Globus pallidus (tissue), 1 donor: Measurements from ENCODE around the gene RAD23B.
"Not testable (repeated sequence)": the region's sequence is repeated elsewhere in the genome, so short reads cannot be mapped to it uniquely, and the experiment has no call there.

ENCODE experiments used
- DNase-seq: peaks from one replicate; pipeline ENCODE4 v3.0.0-alpha.2; 2015; ENCODE audit warnings: low spot score

RAD23B gene

DNA sequence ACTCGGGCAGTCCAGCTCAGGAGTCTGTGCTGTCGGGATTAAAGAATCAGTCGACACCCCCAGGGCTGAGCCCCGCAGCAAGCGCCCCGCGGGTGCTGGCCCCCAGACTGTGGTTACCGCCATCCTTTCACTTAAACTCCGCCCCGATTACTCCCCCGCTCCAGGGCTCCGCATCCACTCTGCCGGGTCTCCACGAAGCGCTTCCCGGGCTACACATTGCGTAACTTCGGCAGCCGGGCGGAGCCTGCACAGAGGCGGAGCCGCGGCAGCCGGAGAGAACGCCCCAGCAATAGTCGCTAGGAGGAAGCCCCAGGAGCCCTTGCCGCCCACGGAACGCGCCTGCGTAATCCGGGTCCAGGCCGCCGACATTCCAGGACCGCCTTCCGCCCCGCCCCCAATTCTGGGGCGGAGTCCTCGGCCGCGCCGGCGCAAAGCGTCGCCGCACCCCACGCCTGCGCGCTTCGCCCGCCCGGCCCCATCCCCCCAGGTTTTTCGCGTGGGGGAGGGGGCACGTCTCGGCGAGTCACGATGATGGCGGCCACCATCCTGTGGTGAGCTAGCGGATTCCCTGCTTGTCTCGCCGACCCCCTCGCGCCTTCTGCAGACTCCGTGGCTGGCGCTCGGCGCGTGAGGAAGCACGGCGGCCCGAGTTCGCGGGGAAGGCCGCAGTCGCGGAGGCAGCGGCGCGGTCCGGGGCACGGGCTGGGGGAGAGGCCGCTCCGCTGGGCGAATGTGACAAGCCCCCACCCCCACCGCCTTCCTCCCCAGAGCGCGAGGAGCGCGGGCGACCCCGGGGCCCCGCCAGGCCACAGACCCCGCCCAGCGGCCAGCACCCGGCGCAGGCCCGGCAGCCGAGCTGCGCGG is at the start of gene RAD23B:
TSS of gene RAD23B (plus strand) at position 521 of the 864 bp plus-strand sequence. CDS start 351 bp downstream, outside the sequence.
- peak; percentile 97 for DNase-seq

DNA sequence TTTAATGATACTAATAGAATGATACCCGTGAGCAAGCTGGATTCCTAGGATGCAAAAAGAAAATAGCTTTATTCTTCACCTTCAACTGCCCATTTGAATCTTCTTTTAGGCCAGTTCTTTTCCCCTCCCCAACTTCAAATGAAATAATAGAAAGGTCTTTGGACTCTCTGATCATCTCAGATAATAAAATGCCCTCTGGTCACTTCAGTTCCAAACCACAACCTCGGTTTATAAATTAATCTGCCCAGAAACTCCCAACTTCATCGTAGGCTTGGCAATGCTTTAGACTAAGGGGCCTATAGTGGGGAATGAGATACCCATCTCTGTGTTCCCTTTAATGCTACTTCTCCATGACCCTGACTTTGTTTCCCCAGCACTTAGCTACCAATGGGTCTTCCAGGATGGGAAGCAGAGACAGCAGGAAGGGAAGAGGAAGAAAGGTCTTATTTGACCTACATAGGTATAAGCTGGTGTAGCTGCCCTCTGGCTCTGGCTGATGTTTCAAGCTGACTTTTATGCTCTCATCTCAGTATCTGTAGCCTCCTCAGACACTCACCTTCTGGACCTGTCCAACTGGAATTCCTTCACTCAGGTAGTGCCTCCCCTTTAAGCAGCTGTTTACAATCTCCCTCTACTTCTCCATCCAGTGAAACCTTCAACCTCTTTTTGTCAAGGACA is 47.2 kb upstream of the RAD23B start:
- no peak for DNase-seq

DNA sequence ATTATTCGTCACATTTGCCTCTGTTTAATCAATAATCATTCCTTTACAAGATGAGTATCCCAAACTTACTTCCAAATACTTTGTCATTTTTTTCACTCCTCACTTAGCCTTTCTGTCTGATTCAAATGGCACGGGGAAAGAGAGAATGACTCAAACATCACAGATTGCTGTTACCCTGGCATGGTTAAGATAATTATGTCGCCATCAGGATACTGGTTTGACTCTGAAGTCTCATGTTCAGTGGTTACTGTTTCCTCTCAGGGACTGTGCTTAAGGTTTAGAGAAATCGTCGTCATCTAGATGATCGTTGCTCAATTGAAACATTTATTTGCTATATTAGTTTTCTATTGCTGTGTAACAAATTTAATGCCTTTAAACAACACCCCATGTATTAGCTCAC is 45.2 kb upstream of the RAD23B start:
- no peak for DNase-seq

DNA sequence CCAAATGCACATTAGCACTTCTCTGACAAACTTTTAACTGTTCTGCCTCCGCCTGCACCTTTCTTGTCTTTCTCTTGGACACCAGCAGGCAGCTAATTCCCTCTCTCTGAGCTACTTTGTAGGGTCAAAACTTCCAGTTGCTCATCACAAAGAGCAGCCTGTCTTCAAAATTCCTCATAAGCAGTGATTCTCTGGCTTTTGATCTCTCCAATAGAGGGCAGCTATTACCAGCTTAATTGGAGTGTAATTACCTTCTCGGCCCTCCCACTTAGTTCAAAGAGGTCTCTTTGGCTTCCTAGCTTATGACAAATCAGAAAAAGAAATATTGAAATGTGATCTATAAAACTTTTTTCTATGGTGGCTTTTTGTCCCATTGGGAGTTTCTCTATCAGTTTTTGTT is 43.6 kb upstream of the RAD23B start:
- no peak for DNase-seq

DNA sequence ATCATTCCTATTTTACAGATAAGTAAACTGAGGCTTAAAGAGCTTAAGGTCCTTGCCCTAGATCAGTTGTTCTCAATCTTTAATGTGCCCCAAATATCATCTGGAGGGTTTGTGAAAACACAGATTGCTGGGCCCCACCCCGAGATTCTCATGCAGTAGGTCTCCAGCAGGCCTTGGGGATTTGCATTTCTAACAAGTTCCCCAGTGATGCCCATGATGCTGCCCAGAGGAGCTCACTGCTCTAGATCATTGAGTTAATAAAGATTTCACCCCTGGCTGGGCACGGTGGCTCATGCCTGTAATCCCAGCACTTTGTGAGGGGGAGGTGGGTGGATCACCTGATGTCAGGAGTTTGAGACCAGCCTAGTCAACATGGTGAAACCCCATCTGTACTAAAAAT is 42.8 kb upstream of the RAD23B start:
- DNase-seq = no peak

DNA sequence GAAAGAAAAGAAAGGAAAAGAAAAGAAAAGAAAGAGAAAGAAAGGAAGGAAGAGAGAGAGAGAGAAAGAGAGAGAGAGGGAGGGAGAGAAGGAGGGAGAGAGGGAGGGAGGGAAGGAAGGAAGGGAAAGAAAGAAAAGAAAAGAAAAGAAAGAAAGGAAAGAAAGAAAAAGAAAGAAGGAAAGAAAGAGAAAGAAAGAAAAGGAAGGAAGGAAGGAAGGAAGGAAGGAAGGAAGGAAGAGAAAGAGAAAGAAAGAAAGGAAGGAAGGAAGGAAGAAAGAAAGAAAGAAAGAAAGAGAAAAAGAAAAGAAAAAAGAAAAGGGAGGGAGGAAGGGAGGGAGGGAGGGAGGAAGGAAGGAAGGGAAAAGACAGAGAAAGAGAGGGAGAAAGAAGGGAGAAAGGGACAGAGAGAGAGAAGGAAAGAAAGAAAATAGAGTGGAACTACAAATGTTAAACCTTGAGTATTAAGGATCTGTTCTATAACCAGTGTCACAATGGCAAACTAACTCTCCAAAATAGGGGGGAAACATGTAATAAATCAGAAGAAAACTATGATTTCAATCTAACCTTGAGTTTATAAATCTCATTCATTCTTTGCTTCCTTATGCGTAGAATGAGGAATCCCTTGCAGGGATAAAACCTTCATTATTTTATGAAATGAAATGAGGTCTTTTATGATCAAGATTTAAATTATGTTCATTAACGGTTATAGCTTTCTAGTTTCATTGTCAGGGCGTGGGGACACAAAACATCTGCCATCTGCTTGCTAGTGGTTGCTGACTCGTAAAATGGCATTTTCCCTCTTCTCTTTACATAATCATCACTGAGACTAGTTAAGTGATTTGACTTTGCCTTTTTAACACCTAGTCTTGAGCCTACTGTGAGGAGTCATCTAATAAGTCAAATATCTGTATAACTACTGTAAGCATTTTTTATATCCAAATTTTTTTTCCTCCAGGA is 40.7 kb upstream of the RAD23B start:
- no peak for DNase-seq

DNA sequence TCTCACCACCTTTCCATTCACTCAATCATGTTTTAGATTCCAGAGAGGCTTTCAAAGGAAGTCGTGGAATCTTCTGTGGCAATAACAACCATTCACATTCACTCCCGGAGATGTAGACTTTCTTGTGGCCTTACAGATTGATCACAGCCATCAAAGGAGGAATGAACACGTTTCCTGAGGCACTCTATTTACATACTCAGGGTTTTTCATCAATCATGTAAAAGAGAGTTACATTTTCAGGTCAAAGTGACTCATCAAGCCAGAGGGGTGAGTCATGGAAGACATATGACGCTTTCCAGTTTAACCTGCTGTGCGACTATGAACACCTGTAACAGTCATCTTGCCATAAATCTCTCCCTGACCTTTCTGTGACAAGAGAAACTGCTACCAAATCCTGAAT is 39.3 kb upstream of the RAD23B start:
- no peak for DNase-seq

DNA sequence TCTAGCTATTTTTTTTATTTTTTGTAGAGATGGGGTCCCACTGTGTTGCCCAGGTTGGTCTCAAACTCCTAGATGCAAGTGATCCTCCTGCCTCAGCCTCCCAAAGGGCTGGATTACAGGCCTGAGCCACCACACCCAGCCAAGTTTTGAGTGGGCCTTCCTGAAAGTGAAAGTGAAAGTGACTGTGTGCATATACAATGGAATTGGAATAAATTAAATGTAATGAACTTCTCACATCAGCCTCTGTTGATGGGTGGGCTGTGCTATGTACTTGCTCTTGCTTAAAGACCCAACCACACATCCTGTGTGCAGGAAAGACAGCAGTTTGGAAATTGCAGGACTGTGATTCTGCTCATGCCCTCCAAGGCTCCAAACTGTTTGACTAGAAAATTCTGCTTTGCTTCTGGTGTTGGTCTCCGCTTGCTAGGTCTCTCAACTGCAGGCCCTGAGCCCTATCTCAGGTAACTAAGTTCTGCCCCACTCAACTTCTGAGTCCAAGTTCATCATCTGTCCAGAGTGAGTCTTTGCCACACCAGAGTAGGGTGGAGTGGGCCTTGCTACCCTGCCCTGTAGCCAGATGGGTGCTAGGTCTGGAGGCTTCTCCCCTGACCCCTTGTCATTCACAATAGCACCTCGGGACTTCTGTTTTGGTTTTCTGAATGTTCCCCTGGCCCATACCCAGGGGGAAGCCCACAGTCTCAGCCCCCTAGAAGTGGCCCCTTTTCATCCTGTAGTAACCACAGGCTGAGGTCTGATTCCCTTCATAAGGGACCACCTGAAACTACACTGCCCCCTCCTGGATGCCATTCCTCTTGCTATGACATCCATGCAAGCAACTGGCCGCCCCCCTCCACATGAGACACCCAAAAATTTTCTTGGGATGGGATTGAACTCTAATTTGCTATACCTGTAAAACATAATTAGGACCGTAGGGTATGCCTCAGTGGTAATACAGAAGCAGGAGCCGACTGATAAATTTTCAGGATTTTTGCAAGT is 36.5 kb upstream of the RAD23B start:
- no peak for DNase-seq

DNA sequence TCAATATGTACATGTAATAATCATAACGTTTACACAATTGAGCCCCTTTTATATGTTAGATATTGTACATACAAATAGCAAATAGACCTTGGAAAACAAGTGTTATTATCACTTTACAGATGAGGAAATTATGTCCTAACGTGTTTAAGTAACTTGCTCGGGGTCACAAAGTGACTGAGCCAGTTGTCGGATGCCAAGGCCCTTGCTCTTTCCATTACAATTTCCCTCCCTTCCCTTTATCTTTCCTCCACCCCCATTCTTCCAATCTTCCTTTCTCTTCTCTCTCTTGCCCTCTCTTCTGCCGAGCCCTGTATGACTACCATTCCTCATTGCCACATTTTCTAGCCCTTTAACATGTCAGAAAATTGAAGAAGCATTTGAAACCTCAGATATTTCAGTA is 34.4 kb upstream of the RAD23B start:
- no peak for DNase-seq

DNA sequence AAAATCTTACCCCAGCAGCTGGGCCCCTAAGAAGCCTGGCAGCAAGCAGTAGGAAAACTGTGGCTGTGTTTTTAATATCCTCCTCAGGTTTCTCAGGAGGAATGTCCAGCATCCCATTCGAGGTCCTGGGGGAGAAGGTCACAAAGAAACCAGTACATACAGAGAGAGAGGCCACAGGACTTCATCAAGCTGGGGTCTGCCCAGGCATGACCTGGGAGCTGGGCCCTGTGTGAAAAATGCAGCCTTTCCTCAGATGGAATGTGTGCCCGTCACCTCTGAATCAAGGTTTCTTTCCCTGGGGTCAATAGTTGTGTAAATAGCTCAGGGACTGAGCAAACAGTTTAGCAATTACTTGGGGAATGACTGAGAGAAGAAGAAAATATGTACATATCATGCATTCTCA is 33.9 kb upstream of the RAD23B start:
- DNase-seq = no peak

DNA sequence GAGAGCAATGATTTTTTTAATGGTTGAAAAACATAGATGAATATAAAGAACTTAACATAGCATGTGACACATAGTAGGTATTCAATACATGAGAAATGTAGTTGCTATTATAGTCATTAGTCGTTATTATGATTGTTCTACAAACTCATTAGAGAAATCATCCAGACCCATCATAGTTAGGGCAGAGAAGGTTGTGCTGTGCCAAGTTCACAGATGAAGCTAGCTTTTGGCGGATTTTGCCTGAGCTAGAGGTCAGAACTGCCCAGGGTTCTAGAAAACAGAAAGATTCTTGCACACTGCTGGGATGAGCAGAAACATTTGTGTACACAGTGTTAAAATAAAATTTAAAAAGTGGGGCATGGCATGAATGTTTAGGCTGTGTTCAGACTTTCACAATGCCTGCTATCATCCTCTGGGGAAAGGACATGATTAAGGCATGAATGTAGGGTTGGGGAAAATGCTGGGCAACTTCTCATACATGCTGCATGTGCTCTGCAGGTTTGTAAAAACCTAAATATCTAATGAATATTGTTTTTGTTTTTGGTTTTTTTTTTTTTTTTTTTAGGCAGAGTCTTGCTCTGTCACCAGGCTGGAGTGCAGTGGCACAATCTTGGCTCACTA is 33.3 kb upstream of the RAD23B start:
- no peak for DNase-seq

DNA sequence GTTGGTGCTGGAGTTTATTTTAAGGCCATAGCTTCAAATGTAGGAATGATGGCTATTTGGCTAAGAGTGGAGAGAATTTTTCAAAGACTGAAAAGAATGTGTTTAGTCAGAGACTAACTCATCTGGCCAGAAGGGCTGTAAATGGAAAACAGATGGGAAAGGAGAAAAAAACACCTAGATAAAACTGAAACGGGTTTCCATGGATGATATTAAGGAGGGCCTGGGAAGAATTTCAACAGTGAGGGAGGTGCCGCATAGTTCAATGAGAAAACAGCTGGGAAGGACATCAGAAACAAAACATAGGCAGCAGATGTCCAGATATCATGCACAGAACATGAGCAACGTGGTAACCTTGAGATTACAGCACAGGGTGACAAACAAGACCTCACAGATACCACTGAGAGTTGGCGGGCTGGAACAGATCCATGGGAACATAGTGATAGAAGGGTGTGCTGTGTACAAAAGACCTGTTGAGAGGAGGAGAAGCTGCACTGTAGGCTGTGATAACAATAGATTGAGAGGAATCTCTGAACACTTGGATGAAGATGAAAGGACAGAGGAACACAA is 31.2 kb upstream of the RAD23B start:
- no peak for DNase-seq

DNA sequence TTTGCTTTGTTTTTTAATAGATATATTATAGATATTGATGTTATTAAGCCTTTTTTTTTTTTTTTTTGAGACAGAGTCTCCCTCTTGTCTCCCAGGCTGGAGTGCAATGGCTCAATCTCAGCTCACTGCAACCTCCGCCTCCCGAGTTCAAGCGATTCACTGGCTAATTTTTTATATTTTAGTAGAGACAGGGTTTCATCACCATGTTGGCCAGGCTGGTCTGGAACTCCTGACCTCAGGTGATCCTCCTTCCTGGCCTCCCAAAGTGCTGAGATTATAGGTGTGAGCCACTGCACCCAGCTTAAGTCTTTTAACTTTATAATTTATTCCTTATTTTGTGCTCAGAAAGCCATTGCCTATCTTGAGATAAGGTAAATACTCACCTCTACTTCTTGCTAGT is 24.2 kb upstream of the RAD23B start:
- no peak for DNase-seq

DNA sequence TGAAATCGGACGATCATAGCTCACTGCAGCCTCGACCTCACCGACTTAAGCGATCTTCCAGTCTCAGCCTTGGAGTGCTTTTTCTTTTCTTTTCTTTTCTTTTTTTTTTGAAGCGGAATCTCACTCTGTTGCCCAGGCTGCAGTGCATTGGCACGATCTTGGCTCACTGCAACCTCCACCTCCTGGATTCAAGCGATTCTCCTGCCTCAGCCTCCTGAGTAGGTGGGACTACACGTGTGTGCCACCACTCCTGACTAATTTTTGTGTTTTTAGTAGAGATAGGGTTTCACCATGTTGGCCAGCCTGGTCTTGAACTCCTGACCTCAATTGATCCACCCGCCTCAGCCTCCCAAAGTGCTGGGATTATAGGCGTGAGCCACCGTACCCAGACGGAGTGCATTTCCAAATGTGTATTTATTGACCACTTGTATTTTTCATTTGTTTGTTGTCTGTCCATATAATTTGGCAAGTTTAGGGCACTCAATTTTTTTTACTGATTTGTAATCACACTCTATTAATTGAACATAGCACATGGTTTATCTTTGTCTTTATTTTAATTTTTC is 23.2 kb upstream of the RAD23B start:
- not testable (repeated sequence) for DNase-seq

DNA sequence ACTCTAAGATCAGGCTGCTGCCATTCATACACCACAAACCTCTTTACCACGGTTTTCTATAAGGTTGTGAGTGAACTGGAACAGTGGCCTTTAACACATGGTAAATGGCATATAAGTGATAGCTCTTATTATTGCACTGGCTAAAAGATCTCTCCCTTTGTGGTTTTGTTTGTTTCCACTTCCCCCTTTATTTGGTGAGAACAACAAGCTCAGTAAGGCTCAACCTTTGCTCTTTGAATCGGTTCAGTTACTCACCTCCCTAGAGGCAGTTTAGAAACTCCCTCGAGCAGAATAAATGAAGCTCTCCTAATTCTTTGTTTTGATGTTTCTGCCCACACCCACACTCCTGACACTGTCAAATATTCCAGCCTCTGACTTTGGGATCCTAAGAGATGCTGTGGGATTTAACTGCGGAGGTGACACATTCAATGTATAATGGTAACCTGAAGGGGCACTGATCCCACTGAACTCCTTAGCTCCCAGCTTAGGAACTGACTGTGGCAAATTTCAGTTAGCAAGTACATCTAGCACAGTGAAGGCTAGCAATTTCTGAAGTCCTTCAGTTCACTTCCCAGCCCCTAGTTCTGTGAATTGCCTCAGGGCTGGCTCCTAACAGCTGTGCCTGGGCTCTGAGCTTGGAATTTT is 22.5 kb upstream of the RAD23B start:
- DNase-seq = no peak

DNA sequence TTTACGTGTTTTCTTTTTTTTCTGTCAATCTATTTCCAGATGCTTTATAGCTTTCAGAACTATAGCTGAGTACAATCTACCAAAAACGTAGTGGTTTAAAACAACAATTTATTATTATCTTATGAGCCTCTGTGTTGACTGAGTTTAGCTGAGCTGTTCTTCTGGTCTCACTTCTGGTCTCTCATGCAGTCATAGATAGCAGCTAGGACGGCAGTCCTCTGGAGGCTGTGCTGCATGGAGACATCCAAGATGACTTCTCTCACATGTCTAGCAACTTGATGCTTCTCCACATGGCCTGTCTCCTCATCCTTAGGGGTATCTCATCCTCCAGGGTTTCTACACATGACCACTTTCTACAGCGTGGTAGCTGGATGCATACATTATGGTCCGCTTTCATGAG is 22.0 kb upstream of the RAD23B start:
- no peak for DNase-seq

DNA sequence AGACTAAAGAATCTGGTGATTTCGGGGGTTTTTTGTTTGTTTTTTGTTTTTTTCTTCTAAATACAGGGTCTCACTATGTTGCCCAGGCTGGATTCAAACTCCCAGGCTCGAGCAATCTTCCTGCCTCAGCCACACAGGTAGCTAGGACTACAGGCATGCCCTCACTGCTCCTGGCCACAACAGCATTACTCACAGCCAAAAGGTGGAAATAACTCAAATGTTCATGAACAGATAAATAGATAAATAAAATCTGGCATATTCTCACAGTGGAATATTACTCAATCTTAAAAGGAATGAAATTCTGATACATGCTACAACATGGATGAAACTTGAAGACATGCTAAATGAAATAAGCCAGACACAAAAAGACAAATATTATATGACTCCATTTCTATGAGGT is 19.8 kb upstream of the RAD23B start:
- no peak for DNase-seq

DNA sequence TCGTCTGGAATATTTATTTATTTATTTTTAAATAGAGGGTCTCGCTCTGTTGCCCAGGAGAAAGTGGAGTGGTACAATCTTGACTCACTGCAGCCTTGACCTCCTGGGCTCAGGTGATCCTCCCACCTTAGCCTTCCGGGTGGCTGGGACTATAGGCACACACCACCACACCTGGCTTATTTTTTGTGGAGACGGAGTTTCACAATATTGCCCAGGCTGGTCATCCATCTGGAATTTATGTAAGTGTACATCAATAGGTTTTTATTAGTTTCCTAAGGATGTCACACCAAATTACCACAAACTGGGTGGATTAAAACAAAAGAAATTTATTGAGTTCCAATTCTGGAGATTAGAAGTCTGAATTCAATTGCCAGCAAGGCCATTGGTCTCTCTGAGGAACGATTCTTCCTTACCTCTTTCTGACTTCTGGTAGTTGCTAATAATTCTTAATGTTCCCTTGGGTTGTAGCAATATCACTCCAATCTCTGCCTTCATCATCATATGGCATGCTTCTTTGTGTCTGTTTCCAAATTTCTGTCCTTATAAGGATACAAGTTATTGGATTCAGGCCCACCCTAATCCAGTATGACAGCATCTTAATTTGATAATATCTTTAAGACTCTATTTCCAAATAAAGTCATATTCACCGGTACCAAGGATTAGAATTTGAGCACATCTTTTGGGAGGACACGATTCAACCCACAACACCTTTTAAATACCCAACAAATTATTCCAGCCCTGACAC is 16.3 kb upstream of the RAD23B start:
- no peak for DNase-seq

DNA sequence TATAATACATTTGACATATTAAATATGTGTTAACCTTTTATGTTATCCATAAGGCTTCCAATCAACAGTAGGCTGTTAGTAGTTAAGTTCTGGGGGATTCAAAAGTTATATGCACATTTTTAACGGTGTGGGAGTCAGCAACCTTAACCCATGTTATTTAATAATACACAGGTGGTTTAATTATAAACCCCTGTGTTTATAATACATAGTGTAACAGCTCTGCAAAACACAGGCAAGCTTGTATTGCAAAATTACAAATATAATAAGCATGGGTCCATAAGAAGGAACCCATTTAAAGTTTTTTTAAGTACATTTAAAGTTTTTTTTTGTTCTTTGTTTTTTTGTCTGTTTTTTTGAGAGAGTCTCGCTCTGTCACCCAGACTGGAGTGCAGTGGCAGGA is 14.5 kb upstream of the RAD23B start:
- DNase-seq = no peak
